SK-N-SH (cell line): Measurements from ENCODE around the gene ALDH18A1. TPM values are rescaled to one million over a fixed set of nuclear protein-coding genes. Genes with fewer than 3 reads are reported as not detected.

Experiments used
- CTCF ChIA-PET: fragments of 300-600, 350-600 bp; formaldehyde crosslinking; extraction: SDS; loops from one replicate; lab custom pipeline; 2021; lab: Yijun Ruan, JAX
- POLR2A ChIA-PET: fragments of 350-600 bp; sonication (Branson Sonifier 250); formaldehyde crosslinking; extraction: SDS; loops from one replicate; lab custom pipeline; 2020; ENCODE audit warnings: antibody characterized with exemption, inconsistent platforms; lab: Yijun Ruan, JAX
- DNase-seq: peaks from one replicate; pipeline ENCODE4 v3.0.0; 2012
- H2AFZ ChIP-seq: fragments of 200-600 bp; sonication (generic); 2 replicates; pipeline ENCODE4 v1.8.1; 2016; ENCODE audit warnings: antibody characterized with exemption, mild to moderate bottlenecking, low read depth
- H3F3A ChIP-seq: fragments of 200-600 bp; sonication (generic); replicated peaks from 2 replicates; pipeline ENCODE3; 2016; ENCODE audit warnings: antibody characterized with exemption, mild to moderate bottlenecking; ENCODE audit not compliant: insufficient read depth
- H3K27ac ChIP-seq, 2 experiments: fragments of 200-500 bp in 1 of 2; fragments of 200-600 bp in 1 of 2; sonication (Bioruptor generic) in 1 of 2; sonication (generic), shearing (Covaris generic) in 1 of 2; 2 replicates each; pipeline versions ENCODE4 v1.5.1 to v1.6.1; 2014 to 2016; ENCODE audit warnings: low read depth in 2 of 2, inconsistent platforms in 1 of 2, low read length in 1 of 2, mild to moderate bottlenecking in 1 of 2, mixed read lengths in 1 of 2
- H3K27me3 ChIP-seq: fragments of 200-600 bp; sonication (generic), shearing (Covaris generic); 2 replicates; pipeline ENCODE4 v1.6.1; 2016; ENCODE audit warnings: mixed run types; ENCODE audit not compliant: insufficient read depth
- H3K36me3 ChIP-seq, 2 experiments: fragments of 200-500 bp in 1 of 2; fragments of 200-600 bp in 1 of 2; sonication (Bioruptor generic) in 1 of 2; sonication (generic) in 1 of 2; replicated peaks in 1 of 2; 2 replicates each; pipeline versions ENCODE3 to v1.5.1; 2014 to 2016; ENCODE audit warnings: low read length in 1 of 2, mild to moderate bottlenecking in 1 of 2; ENCODE audit not compliant: insufficient read depth in 2 of 2, control insufficient read depth in 1 of 2
- H3K4me1 ChIP-seq, 2 experiments: fragments of 200-500 bp in 1 of 2; fragments of 200-600 bp in 1 of 2; sonication (Bioruptor generic) in 1 of 2; sonication (generic), shearing (Covaris generic) in 1 of 2; 2 replicates each; pipeline versions ENCODE4 v1.5.1 to v1.6.1; 2014 to 2016; ENCODE audit warnings: low read depth in 1 of 2, low read length in 1 of 2, mixed run types in 1 of 2; ENCODE audit not compliant: insufficient read depth in 2 of 2, control insufficient read depth in 1 of 2
- H3K4me2 ChIP-seq: fragments of 200-600 bp; sonication (generic), shearing (Covaris generic); 2 replicates; pipeline ENCODE4 v1.6.1; 2017; ENCODE audit warnings: mixed run types
- H3K4me3 ChIP-seq, 2 experiments: fragments of 200-500 bp in 1 of 2; fragments of 200-600 bp in 1 of 2; sonication (Bioruptor generic) in 1 of 2; sonication (generic), shearing (Covaris generic) in 1 of 2; 2 replicates each; pipeline versions ENCODE4 v1.5.1 to v1.8.1; 2014 to 2016; ENCODE audit warnings: low read depth in 2 of 2, inconsistent platforms in 1 of 2, low read length in 1 of 2, mild to moderate bottlenecking in 1 of 2, mixed read lengths in 1 of 2, moderate library complexity in 1 of 2
- H3K79me2 ChIP-seq: fragments of 200-600 bp; sonication (generic); 2 replicates; pipeline ENCODE4 v1.8.1; 2017; ENCODE audit warnings: mild to moderate bottlenecking; ENCODE audit not compliant: insufficient read depth
- H3K9ac ChIP-seq: fragments of 200-600 bp; sonication (generic); 2 replicates; pipeline ENCODE4 v1.6.1; 2017; ENCODE audit warnings: mixed run types
- H3K9me2 ChIP-seq: fragments of 200-600 bp; sonication (generic); 2 replicates; pipeline ENCODE4 v1.6.1; 2017; ENCODE audit warnings: mixed run types
- H3K9me3 ChIP-seq: fragments of 200-600 bp; sonication (generic); 2 replicates; pipeline ENCODE4 v1.6.1; 2017; ENCODE audit warnings: mixed run types, mild to moderate bottlenecking, moderate library complexity
- H4K20me1 ChIP-seq: fragments of 200-600 bp; sonication (generic); 2 replicates; pipeline ENCODE4 v1.6.1; 2017; ENCODE audit warnings: mild to moderate bottlenecking, mixed run types; ENCODE audit not compliant: insufficient read depth
- EZH2phosphoT487 ChIP-seq: fragments of 200-600 bp; sonication (generic); IDR thresholded peaks from 2 replicates; pipeline ENCODE4 v1.6.1; 2017; ENCODE audit warnings: low read depth, mixed run types, mild to moderate bottlenecking, antibody characterized with exemption, moderate library complexity, borderline replicate concordance
- NFIC ChIP-seq: IDR thresholded peaks from 2 replicates; pipeline ENCODE4 v1.4.0; 2012; ENCODE audit warnings: borderline replicate concordance
- NRF1 ChIP-seq: IDR thresholded peaks from 2 replicates; pipeline ENCODE4 v1.6.1; 2012; ENCODE audit warnings: low read depth, mild to moderate bottlenecking, low read length
- POLR2AphosphoS5 ChIP-seq: IDR thresholded peaks from 2 replicates; pipeline ENCODE4 v1.6.1; 2012; ENCODE audit warnings: low read depth, low read length
- RFX5 ChIP-seq: IDR thresholded peaks from 2 replicates; pipeline ENCODE4 v1.6.1; 2012; ENCODE audit warnings: mild to moderate bottlenecking, improper control_type of control experiment, low read length
- SMC3 ChIP-seq: IDR thresholded peaks from 2 replicates; pipeline ENCODE4 v1.6.1; 2012; ENCODE audit warnings: low read depth, low read length, improper control_type of control experiment
- TCF12 ChIP-seq: IDR thresholded peaks from 2 replicates; pipeline ENCODE4 v1.4.0; 2012
- USF1 ChIP-seq: IDR thresholded peaks from 2 replicates; pipeline ENCODE4 v1.4.0; 2012; ENCODE audit warnings: low read depth, borderline replicate concordance
- ZBTB33 ChIP-seq: IDR thresholded peaks from 2 replicates; pipeline ENCODE4 v1.4.0; 2012; ENCODE audit warnings: low read depth, borderline replicate concordance
- WGBS: methylation state at CpG from one replicate; pipeline ENCODE4 v1.1.6; 2017; ENCODE audit warnings: low lambda C conversion rate; 5-methylcytosine and 5-hydroxymethylcytosine counted together
- polyA plus RNA-seq, 3 experiments: library from polyadenylated mRNA; depleted of rRNA; stranded (reverse); fragments of >200 nt; gene quantifications; 2 replicates each; pipeline ENCODE4 v1.2.3, GENCODE V29; 2012
- TF ChIP-seq, protein P1 (sequence below): IDR thresholded peaks from 2 replicates; pipeline ENCODE4 v1.4.0; 2012; ENCODE audit warnings: low read depth

Gene ALDH18A1
- polyA plus RNA-seq, 1 of the 3 experiments (the other 2 are of a cell fraction): 59.5 TPM

GRCh38 chr10:95558593-95559320 lies 97.8 kb downstream of the ALDH18A1 start:
- H3F3A ChIP-seq: no peaks in the 10 kb centered on the region
- H4K20me1 ChIP-seq: no peaks in the 10 kb centered on the region
- no peaks in the 10 kb centered on the region for H3K9me3 ChIP-seq
- H3K4me1 ChIP-seq: peaks cover 0 to 9% of the 10 kb centered on the region in 2 experiments; a peak in 1 of 4 replicates
- WGBS: 74% methylated on average over 1 of the region's 1 CpG
- no peak overlapping the region for H3K4me2 ChIP-seq
- H3K27ac ChIP-seq: no peak overlapping the region
- no peak overlapping the region for H3K4me3 ChIP-seq
- no peaks in the 10 kb centered on the region for H3K79me2 ChIP-seq
- no peak for DNase-seq
- ChIA-PET POLR2A (no interaction called here), CTCF (interaction anchor here (0.7 kb wide), 1 partner anchor 49 kb away, joined by 3 read pairs; no protein-coding TSS in a partner anchor)
- H3K9me2 ChIP-seq: no peaks in the 10 kb centered on the region
- H3K36me3 ChIP-seq: no peaks in the 10 kb centered on the region
- H2AFZ ChIP-seq: no peak overlapping the region
- H3K27me3 ChIP-seq: peaks cover 5% of the 10 kb centered on the region; the same call in 1 of the 2 replicates
- H3K9ac ChIP-seq: no peak overlapping the region
- no peak for TF ChIP-seq ZBTB33

- H2AFZ ChIP-seq: no peak overlapping the region
- peaks cover 5% of the 10 kb centered on the region; the same call in 1 of the 2 replicates for H3K27me3 ChIP-seq
- no peak overlapping the region for H3K27ac ChIP-seq
- no peak for DNase-seq
- H3K9ac ChIP-seq: no peak overlapping the region
- WGBS: 69% methylated on average over 8 of the region's 8 CpGs
- no peaks in the 10 kb centered on the region for H3K36me3 ChIP-seq
- no peaks in the 10 kb centered on the region for H3K9me2 ChIP-seq
- H3K4me2 ChIP-seq: no peak overlapping the region
- no peak for TF ChIP-seq EZH2phosphoT487
- TF ChIP-seq, protein P1, sequence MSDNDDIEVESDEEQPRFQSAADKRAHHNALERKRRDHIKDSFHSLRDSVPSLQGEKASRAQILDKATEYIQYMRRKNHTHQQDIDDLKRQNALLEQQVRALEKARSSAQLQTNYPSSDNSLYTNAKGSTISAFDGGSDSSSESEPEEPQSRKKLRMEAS: no peak
- TF ChIP-seq TCF12: no peak
- no peak for TF ChIP-seq RFX5
- no peak for TF ChIP-seq USF1
- TF ChIP-seq POLR2AphosphoS5: no peak
- TF ChIP-seq SMC3: no peak
- no peak for TF ChIP-seq NRF1
- TF ChIP-seq NFIC: no peak
- H3K79me2 ChIP-seq: no peaks in the 10 kb centered on the region
- no peak overlapping the region for H3K4me3 ChIP-seq
- H3F3A ChIP-seq: no peaks in the 10 kb centered on the region
- POLR2A ChIA-PET: no interaction called here
- CTCF ChIA-PET: no interaction called here
- no peaks in the 10 kb centered on the region for H3K9me3 ChIP-seq
- H3K4me1 ChIP-seq: peaks cover 0 to 6% of the 10 kb centered on the region in 2 experiments; a peak in 1 of 4 replicates
- H4K20me1 ChIP-seq: no peaks in the 10 kb centered on the region
These were observed 99.3 kb downstream of the ALDH18A1 start for GRCh38 chr10:95556994-95557767.

Other genes with a start within 250 kb of the ALDH18A1 start
- 0.36 and 0.60 TPM in 2 replicates for gene SORBS1, start 95.3 kb downstream of the ALDH18A1 start, polyA plus RNA-seq (2012; rRNA removed)
- gene TCTN3, start 37.2 kb upstream of the ALDH18A1 start, polyA plus RNA-seq (2012; rRNA removed): 39.5 and 59.4 TPM in 2 replicates
- 0.02 TPM in 2 replicates for gene ENTPD1, start 99.5 kb upstream of the ALDH18A1 start, polyA plus RNA-seq (2012; rRNA removed)